Spinal cord (tissue), 10 donors: ENCODE data around the gene LRRC3C. TPM values are rescaled to one million over a fixed set of nuclear protein-coding genes. Genes with fewer than 3 reads are reported as not detected.
"Not testable (repeated sequence)": the region's sequence is repeated elsewhere in the genome, so short reads cannot be mapped to it uniquely, and the experiment has no call there.

ENCODE experiments used
- DNase-seq, 6 donors: peaks; one replicate each; pipeline versions ENCODE4 v3.0.0 to v3.0.0-alpha.2; 2013 to 2015; ENCODE audit warnings: low spot score in 6 of 6, low read depth in 4 of 6
- H3K27ac ChIP-seq: one replicate; pipeline ENCODE4 v1.5.1; 2013; ENCODE audit warnings: low read depth, low read length, control low read depth
- H3K27me3 ChIP-seq: one replicate; pipeline ENCODE4 v1.6.1; 2013; ENCODE audit warnings: low read length; ENCODE audit not compliant: control insufficient read depth, insufficient read depth
- H3K36me3 ChIP-seq: one replicate; pipeline ENCODE4 v1.6.1; 2013; ENCODE audit warnings: low read length; ENCODE audit not compliant: control insufficient read depth, insufficient read depth
- H3K4me1 ChIP-seq: one replicate; pipeline ENCODE4 v1.6.1; 2013; ENCODE audit warnings: low read length; ENCODE audit not compliant: control insufficient read depth, insufficient read depth
- H3K4me3 ChIP-seq: one replicate; pipeline ENCODE4 v1.5.1; 2013; ENCODE audit warnings: low read depth, low read length, control low read depth
- H3K9me3 ChIP-seq: one replicate; pipeline ENCODE4 v1.6.1; 2013; ENCODE audit warnings: low read length; ENCODE audit not compliant: control insufficient read depth, insufficient read depth
- WGBS: methylation state at CpG from one replicate; pipeline ENCODE4 v1.1.5; 2013; ENCODE audit warnings: missing lambda C conversion rate; ENCODE audit not compliant: insufficient coverage; 5-methylcytosine and 5-hydroxymethylcytosine counted together
- long read RNA-seq, 4 donors: transcript quantifications; one replicate each; lab custom pipeline, GENCODE V29; 2026
- polyA plus RNA-seq, 2 donors: library from polyadenylated mRNA; unstranded; fragments of 120-200 nt; gene quantifications; one replicate each; pipeline ENCODE4 v1.2.1, GENCODE V29; 2013; ENCODE audit not compliant: insufficient read length in 2 of 2
- total RNA-seq, 2 donors: library from RNA; depleted of rRNA in 1 of 2; stranded (reverse); fragments of 120-200 nt in 1 of 2; fragments of >200 nt in 1 of 2; gene quantifications; one replicate each; pipeline versions ENCODE4 v1.2.3 to v1.2.4, GENCODE V29; 2013 to 2014
- donor health status: healthy.

Gene LRRC3C
- total RNA-seq (not detected), polyA plus RNA-seq (not detected)
- long read RNA-seq, donor 1, result 0 reads
- long read RNA-seq, donor 2, result 0 reads
- long read RNA-seq, donor 3, result 0 reads
- long read RNA-seq, donor 4, result 0 reads

- H3K27me3 ChIP-seq, result no peaks in the 10 kb centered on the region
- no peaks in the 10 kb centered on the region for H3K9me3 ChIP-seq
- WGBS, result under 1% methylated on average over 71 of the region's 72 CpGs
- peak within 1 kb of the TSS; percentile 85 for H3K4me3 ChIP-seq
- peaks cover 36% of the 10 kb centered on the region for H3K4me1 ChIP-seq
- peaks cover 22% of the 10 kb centered on the region for H3K36me3 ChIP-seq
- DNase-seq, result peak; percentile 80 to 97 (median 88)
- peak within 1 kb of the TSS; percentile 91 for H3K27ac ChIP-seq
Observed at GRCh38 chr17:39927101-39927928, at the start of gene LRRC3C, which contains the start of gene ORMDL3. LRRC3C (plus strand) TSS chr17:39927732; CDS start chr17:39941524, 13,792 bp downstream. ORMDL3 (minus strand) TSS chr17:39927601; CDS start chr17:39924203, 3,398 bp downstream.

- not testable (repeated sequence) for H3K36me3 ChIP-seq, H3K9me3 ChIP-seq, H3K4me1 ChIP-seq, H3K27me3 ChIP-seq, H3K4me3 ChIP-seq, H3K27ac ChIP-seq, DNase-seq
- WGBS, result 71% methylated on average over 3 of the region's 5 CpGs
Observed at GRCh38 chr17:39886102-39886501, 41.4 kb upstream of the LRRC3C start.

GRCh38 chr17:39887078-39887477 is 40.5 kb upstream of the LRRC3C start:
- Histone ChIP-seq H3K27me3 (no peaks in the 10 kb centered on the region), H3K36me3 (no peaks in the 10 kb centered on the region), H3K4me1 (no peaks in the 10 kb centered on the region), H3K4me3 (no peak overlapping the region), H3K27ac (no peak overlapping the region), H3K9me3 (no peaks in the 10 kb centered on the region)
- no peak for DNase-seq

GRCh38 chr17:39889200-39889599 is 38.3 kb upstream of the LRRC3C start:
- Histone ChIP-seq H3K4me3 (no peak overlapping the region), H3K27me3 (no peaks in the 10 kb centered on the region), H3K27ac (no peak overlapping the region), H3K36me3 (no peaks in the 10 kb centered on the region), H3K9me3 (no peaks in the 10 kb centered on the region), H3K4me1 (no peaks in the 10 kb centered on the region)
- DNase-seq, result no peak
- WGBS, result no CpG with 5 or more reads among the region's 2 CpGs

- no peak for DNase-seq
- Histone ChIP-seq H3K36me3 (no peaks in the 10 kb centered on the region), H3K9me3 (no peaks in the 10 kb centered on the region), H3K4me1 (no peaks in the 10 kb centered on the region), H3K4me3 (no peak overlapping the region), H3K27me3 (no peaks in the 10 kb centered on the region), H3K27ac (no peak overlapping the region)
- WGBS, result no CpG with 5 or more reads among the region's 3 CpGs
Observed at GRCh38 chr17:39894681-39895376, 32.7 kb upstream of the LRRC3C start.

- 83% methylated on average over 2 of the region's 4 CpGs for WGBS
Observed at GRCh38 chr17:39898088-39898487, 29.4 kb upstream of the LRRC3C start.

GRCh38 chr17:39899215-39899614 is 28.3 kb upstream of the LRRC3C start:
- no peak overlapping the region for H3K4me3 ChIP-seq
- H3K27me3 ChIP-seq, result no peaks in the 10 kb centered on the region
- DNase-seq, result no peak
- no peaks in the 10 kb centered on the region for H3K9me3 ChIP-seq
- H3K36me3 ChIP-seq, result no peaks in the 10 kb centered on the region
- no peaks in the 10 kb centered on the region for H3K4me1 ChIP-seq
- no peak overlapping the region for H3K27ac ChIP-seq

More at GRCh38 chr17:39898088-39898487, 29.4 kb upstream of the LRRC3C start:
- Histone ChIP-seq H3K4me3 (no peak overlapping the region), H3K27ac (no peak overlapping the region), H3K36me3 (no peaks in the 10 kb centered on the region), H3K9me3 (no peaks in the 10 kb centered on the region), H3K27me3 (no peaks in the 10 kb centered on the region), H3K4me1 (no peaks in the 10 kb centered on the region)
- DNase-seq, result no peak

GRCh38 chr17:39902027-39902426 is 25.5 kb upstream of the LRRC3C start:
- H3K36me3 ChIP-seq, H3K4me1 ChIP-seq, H3K4me3 ChIP-seq, H3K27ac ChIP-seq, H3K27me3 ChIP-seq, H3K9me3 ChIP-seq, DNase-seq: not testable (repeated sequence)
- no CpG with 5 or more reads among the region's 2 CpGs for WGBS

- Histone ChIP-seq H3K4me1 (no peaks in the 10 kb centered on the region), H3K36me3 (no peaks in the 10 kb centered on the region), H3K4me3 (no peak overlapping the region), H3K9me3 (no peaks in the 10 kb centered on the region), H3K27me3 (no peaks in the 10 kb centered on the region), H3K27ac (no peak overlapping the region)
- no peak for DNase-seq
- WGBS, result 83% methylated on average over 1 of the region's 4 CpGs
Observed at GRCh38 chr17:39903158-39903884, 24.2 kb upstream of the LRRC3C start.
